T-helper 17 cell (primary cell): Measurements from ENCODE around the gene VGLL2. TPM values are rescaled to one million over a fixed set of nuclear protein-coding genes. Genes with fewer than 3 reads are reported as not detected.
"Not testable (repeated sequence)": the region's sequence is repeated elsewhere in the genome, so short reads cannot be mapped to it uniquely, and the experiment has no call there.

Source experiments
- ATAC-seq: fragments of 150-1000 bp; cut with Tn5 transposase; 2 replicates; pipeline ENCODE4 v1.10.0; 2021; ENCODE audit warnings: mild to moderate bottlenecking, moderate library complexity
- DNase-seq, 3 donors: peaks; one replicate each; pipeline versions ENCODE4 v3.0.0 to v3.0.0-alpha.2; 2020 to 2021
- H3K9me3 ChIP-seq: one replicate; pipeline ENCODE4 v1.7.0; 2013; ENCODE audit warnings: low read length, mild to moderate bottlenecking; ENCODE audit not compliant: control insufficient read depth, poor library complexity, severe bottlenecking
- H3K27ac Mint-ChIP-seq: one replicate; pipeline ENCODE4 v1.8.0; 2022; ENCODE audit warnings: mild to moderate bottlenecking, moderate library complexity, mixed read lengths
- H3K27me3 Mint-ChIP-seq: one replicate; pipeline ENCODE4 v1.8.0; 2022; ENCODE audit warnings: mixed read lengths
- H3K36me3 Mint-ChIP-seq: one replicate; pipeline ENCODE4 v1.8.0; 2022; ENCODE audit warnings: low read depth, mixed read lengths
- H3K4me1 Mint-ChIP-seq: one replicate; pipeline ENCODE4 v1.8.0; 2022; ENCODE audit warnings: mild to moderate bottlenecking, mixed read lengths
- H3K4me3 Mint-ChIP-seq: one replicate; pipeline ENCODE4 v1.8.0; 2022; ENCODE audit warnings: mild to moderate bottlenecking, moderate library complexity, mixed read lengths
- total RNA-seq, 4 donors: library from RNA in 2 of 4; stranded (reverse) in 2 of 4; gene quantifications; one replicate each; pipeline ENCODE4 v1.2.3 and lab custom pipeline; 2022 to 2026

VGLL2 gene
- total RNA-seq (not detected), total RNA-seq (lab: John Stamatoyannopoulos, UW) (0 to 0.12 reads per million in 2 donors)

- DNase-seq (no peak), ATAC-seq (no peak)
- H3K9me3 ChIP-seq = no peaks in the 10 kb centered on the region
- Mint-ChIP-seq H3K27ac (no peak within 1 kb of the TSS), H3K4me3 (peak within 1 kb of the TSS; percentile 69), H3K36me3 (peaks cover 5% of the 10 kb centered on the region), H3K4me1 (peaks cover 14% of the 10 kb centered on the region), H3K27me3 (peaks cover 78% of the 10 kb centered on the region)
Observed at GRCh38 chr6:117265410-117266256, at the start of gene VGLL2. Gene VGLL2, plus strand, starts transcription at chr6:117265558. Its CDS starts 206 bp downstream, at chr6:117265764.

GRCh38 chr6:117222861-117223260 is 42.5 kb upstream of the VGLL2 start:
- no peaks in the 10 kb centered on the region for H3K4me1 Mint-ChIP-seq
- no peak for DNase-seq
- no peaks in the 10 kb centered on the region for H3K36me3 Mint-ChIP-seq
- H3K27me3 Mint-ChIP-seq = peaks cover 5% of the 10 kb centered on the region
- H3K4me3 Mint-ChIP-seq = no peak overlapping the region
- no peak for ATAC-seq
- H3K9me3 ChIP-seq = no peaks in the 10 kb centered on the region
- no peak overlapping the region for H3K27ac Mint-ChIP-seq

- Mint-ChIP-seq H3K4me3 (no peak overlapping the region), H3K4me1 (no peaks in the 10 kb centered on the region), H3K27ac (no peak overlapping the region), H3K36me3 (no peaks in the 10 kb centered on the region), H3K27me3 (peaks cover 7% of the 10 kb centered on the region)
- ATAC-seq (no peak), DNase-seq (no peak)
- H3K9me3 ChIP-seq = no peaks in the 10 kb centered on the region
Observed at GRCh38 chr6:117226778-117227177, 38.6 kb upstream of the VGLL2 start.

- ATAC-seq = no peak
- H3K4me1 Mint-ChIP-seq = no peaks in the 10 kb centered on the region
- H3K36me3 Mint-ChIP-seq = no peaks in the 10 kb centered on the region
- no peak overlapping the region for H3K27ac Mint-ChIP-seq
- H3K9me3 ChIP-seq = no peaks in the 10 kb centered on the region
- DNase-seq = no peak
- peaks cover 7% of the 10 kb centered on the region for H3K27me3 Mint-ChIP-seq
- no peak overlapping the region for H3K4me3 Mint-ChIP-seq
Observed at GRCh38 chr6:117227245-117227962, 38.0 kb upstream of the VGLL2 start.

- H3K9me3 ChIP-seq = no peaks in the 10 kb centered on the region
- H3K27ac Mint-ChIP-seq = no peak overlapping the region
- no peak for DNase-seq
- no peaks in the 10 kb centered on the region for H3K4me1 Mint-ChIP-seq
- H3K4me3 Mint-ChIP-seq = no peak overlapping the region
- peaks cover 13% of the 10 kb centered on the region for H3K27me3 Mint-ChIP-seq
- ATAC-seq = no peak
- peaks cover 2% of the 10 kb centered on the region for H3K36me3 Mint-ChIP-seq
Observed at GRCh38 chr6:117228202-117228601, 37.2 kb upstream of the VGLL2 start.

- Mint-ChIP-seq H3K27ac (no peak overlapping the region), H3K4me3 (no peak overlapping the region), H3K4me1 (no peaks in the 10 kb centered on the region), H3K27me3 (peaks cover 13% of the 10 kb centered on the region), H3K36me3 (peaks cover 2% of the 10 kb centered on the region)
- ATAC-seq = no peak
- H3K9me3 ChIP-seq = no peaks in the 10 kb centered on the region
- no peak for DNase-seq
Observed at GRCh38 chr6:117229870-117230269, 35.5 kb upstream of the VGLL2 start.

- DNase-seq (no peak), ATAC-seq (no peak)
- Mint-ChIP-seq H3K4me3 (no peak overlapping the region), H3K27ac (no peak overlapping the region), H3K36me3 (peaks cover 2% of the 10 kb centered on the region), H3K27me3 (peaks cover 13% of the 10 kb centered on the region), H3K4me1 (no peaks in the 10 kb centered on the region)
- H3K9me3 ChIP-seq = no peaks in the 10 kb centered on the region
Observed at GRCh38 chr6:117231466-117231865, 33.9 kb upstream of the VGLL2 start.

- Mint-ChIP-seq H3K36me3 (peaks cover 2% of the 10 kb centered on the region), H3K4me3 (no peak overlapping the region), H3K27me3 (peaks cover 13% of the 10 kb centered on the region), H3K4me1 (no peaks in the 10 kb centered on the region), H3K27ac (no peak overlapping the region)
- no peaks in the 10 kb centered on the region for H3K9me3 ChIP-seq
- ATAC-seq (no peak), DNase-seq (no peak)
Observed at GRCh38 chr6:117232196-117232595, 33.2 kb upstream of the VGLL2 start.

- Mint-ChIP-seq H3K4me3 (no peak overlapping the region), H3K27ac (no peak overlapping the region), H3K36me3 (peaks cover 2% of the 10 kb centered on the region), H3K4me1 (no peaks in the 10 kb centered on the region), H3K27me3 (peaks cover 13% of the 10 kb centered on the region)
- no peak for DNase-seq
- H3K9me3 ChIP-seq = no peaks in the 10 kb centered on the region
- ATAC-seq = no peak
Observed at GRCh38 chr6:117233145-117233544, 32.2 kb upstream of the VGLL2 start.

GRCh38 chr6:117237561-117237960 is 27.8 kb upstream of the VGLL2 start:
- DNase-seq (no peak), ATAC-seq (no peak)
- Mint-ChIP-seq H3K36me3 (peaks cover 2% of the 10 kb centered on the region), H3K4me1 (no peaks in the 10 kb centered on the region), H3K27me3 (peaks cover 10% of the 10 kb centered on the region), H3K4me3 (no peak overlapping the region), H3K27ac (no peak overlapping the region)
- H3K9me3 ChIP-seq = no peaks in the 10 kb centered on the region

GRCh38 chr6:117244571-117244970 is 20.8 kb upstream of the VGLL2 start:
- DNase-seq, H3K4me3 Mint-ChIP-seq, ATAC-seq, H3K27me3 Mint-ChIP-seq, H3K4me1 Mint-ChIP-seq, H3K9me3 ChIP-seq, H3K27ac Mint-ChIP-seq, H3K36me3 Mint-ChIP-seq: not testable (repeated sequence)

GRCh38 chr6:117244979-117245378 is 20.4 kb upstream of the VGLL2 start:
- ATAC-seq, DNase-seq, H3K4me1 Mint-ChIP-seq, H3K27ac Mint-ChIP-seq, H3K9me3 ChIP-seq, H3K4me3 Mint-ChIP-seq, H3K27me3 Mint-ChIP-seq, H3K36me3 Mint-ChIP-seq: not testable (repeated sequence)

- DNase-seq (no peak), ATAC-seq (no peak)
- peaks cover 4% of the 10 kb centered on the region for H3K9me3 ChIP-seq
- Mint-ChIP-seq H3K36me3 (no peaks in the 10 kb centered on the region), H3K4me3 (no peak overlapping the region), H3K4me1 (no peaks in the 10 kb centered on the region), H3K27ac (no peak overlapping the region), H3K27me3 (no peaks in the 10 kb centered on the region)
Observed at GRCh38 chr6:117253785-117254184, 11.6 kb upstream of the VGLL2 start.
